Vagina (tissue), 2 donors: ENCODE data around the gene ASB7.

ENCODE experiments used
- CTCF ChIP-seq, 3 experiments: fragments of 450-650 bp in 2 of 3; fragments of 200-600 bp in 1 of 3; sonication (generic) in 1 of 3; IDR thresholded peaks; one replicate each; pipeline ENCODE4 v1.5.1; 2017 to 2019; ENCODE audit warnings: antibody characterized with exemption in 3 of 3, mild to moderate bottlenecking in 2 of 3, moderate library complexity in 2 of 3
- POLR2A ChIP-seq, 2 donors: fragments of 450-650 bp; IDR thresholded peaks; one replicate each; pipeline ENCODE4 v1.6.1; 2017; ENCODE audit warnings: antibody characterized with exemption in 2 of 2, mild to moderate bottlenecking in 2 of 2, moderate library complexity in 2 of 2
- POLR2AphosphoS5 ChIP-seq, 2 donors: sonication (generic); formaldehyde crosslinking; IDR thresholded peaks; one replicate each; pipeline ENCODE4 v1.9.0; 2017; ENCODE audit warnings: antibody characterized with exemption in 2 of 2, mild to moderate bottlenecking in 2 of 2, low read depth in 1 of 2; ENCODE audit not compliant: insufficient read depth in 1 of 2

GRCh38 chr15:100663915-100664281 is 61.5 kb downstream of the ASB7 start:
- TF ChIP-seq POLR2A (IDR thresholded peaks at IDR 0.05) (no peak), CTCF (IDR thresholded peaks at IDR 0.05) (no peak), POLR2AphosphoS5 (IDR thresholded peaks at IDR 0.05; ENCODE audit: insufficient read depth in 1 of 2, low read depth in 1 of 2) (no peak)
